Liver (tissue), 9 donors: Measurements from ENCODE around the gene SREBF1. TPM values are rescaled to one million over a fixed set of nuclear protein-coding genes. Genes with fewer than 3 reads are reported as not detected.

ENCODE experiments used
- DNase-seq: peaks from one replicate; pipeline ENCODE4 v3.0.0-alpha.2; 2017; ENCODE audit warnings: low spot score
- H3K27ac ChIP-seq, 2 donors: one replicate each; pipeline ENCODE4 v1.7.0; 2013; ENCODE audit warnings: inconsistent platforms in 2 of 2, low read length in 2 of 2, control low read depth in 1 of 2, low read depth in 1 of 2, mild to moderate bottlenecking in 1 of 2
- H3K27me3 ChIP-seq, 4 donors: one replicate each; pipeline versions ENCODE4 v1.6.1 to v1.7.0; 2013; ENCODE audit warnings: low read length in 3 of 4, inconsistent platforms in 1 of 4, mild to moderate bottlenecking in 1 of 4, moderate library complexity in 1 of 4; ENCODE audit not compliant: control insufficient read depth in 4 of 4, insufficient read depth in 4 of 4
- H3K36me3 ChIP-seq, 4 donors: one replicate each; pipeline versions ENCODE4 v1.6.1 to v1.7.0; 2013; ENCODE audit warnings: low read length in 3 of 4, mild to moderate bottlenecking in 3 of 4, low read depth in 1 of 4, moderate library complexity in 1 of 4; ENCODE audit not compliant: control insufficient read depth in 4 of 4, insufficient read depth in 3 of 4
- H3K4me1 ChIP-seq, 4 donors: one replicate each; pipeline versions ENCODE4 v1.6.1 to v1.7.0; 2013; ENCODE audit warnings: low read length in 3 of 4, mild to moderate bottlenecking in 3 of 4, moderate library complexity in 1 of 4; ENCODE audit not compliant: control insufficient read depth in 4 of 4, insufficient read depth in 4 of 4
- H3K4me3 ChIP-seq, 3 donors: one replicate each; pipeline versions ENCODE4 v1.6.1 to v1.7.0; 2013; ENCODE audit warnings: low read length in 3 of 3, control low read depth in 1 of 3, low read depth in 1 of 3, mild to moderate bottlenecking in 1 of 3
- H3K9ac ChIP-seq, 2 donors: one replicate each; pipeline ENCODE4 v1.7.0; 2013; ENCODE audit warnings: low read length in 2 of 2, mild to moderate bottlenecking in 2 of 2, moderate library complexity in 2 of 2, control low read depth in 1 of 2, low read depth in 1 of 2
- H3K9me3 ChIP-seq, 4 donors: one replicate each; pipeline versions ENCODE4 v1.6.1 to v1.7.0; 2013; ENCODE audit warnings: low read length in 3 of 4; ENCODE audit not compliant: control insufficient read depth in 4 of 4
- EGR1 ChIP-seq, 2 donors: IDR thresholded peaks; 2 replicates each; pipeline ENCODE4 v1.6.1; 2016 to 2018; ENCODE audit warnings: antibody characterized with exemption in 2 of 2, low read depth in 2 of 2
- GABPA ChIP-seq, 2 donors: IDR thresholded peaks in 1 of 2; conservative IDR thresholded peaks in 1 of 2; 2 replicates each; pipeline ENCODE4 v1.6.1; 2016; ENCODE audit warnings: antibody characterized with exemption in 2 of 2, mild to moderate bottlenecking in 1 of 2, moderate library complexity in 1 of 2
- HNF4G ChIP-seq: IDR thresholded peaks from 2 replicates; pipeline ENCODE4 v1.6.1; 2016; ENCODE audit warnings: antibody characterized with exemption
- NR2F2 ChIP-seq: IDR thresholded peaks from 2 replicates; pipeline ENCODE4 v1.6.1; 2016; ENCODE audit warnings: antibody characterized with exemption
- RAD21 ChIP-seq, 2 donors: IDR thresholded peaks; 2 replicates each; pipeline ENCODE4 v1.6.1; 2016; ENCODE audit warnings: antibody characterized with exemption in 2 of 2, mild to moderate bottlenecking in 2 of 2
- RXRA ChIP-seq, 2 donors: IDR thresholded peaks; 2 replicates each; pipeline ENCODE4 v1.6.1; 2017 to 2018; ENCODE audit warnings: antibody characterized with exemption in 2 of 2, mild to moderate bottlenecking in 1 of 2
- TAF1 ChIP-seq: conservative IDR thresholded peaks from 2 replicates; pipeline ENCODE4 v1.6.1; 2016; ENCODE audit warnings: antibody characterized with exemption, mild to moderate bottlenecking
- whole genome bisulfite sequencing: extraction: QIAGEN DNeasy Blood & Tissue Kit; methylation state at CpG from one replicate; pipeline ENCODE4 v1.1.7; 2013; 5-methylcytosine and 5-hydroxymethylcytosine counted together
- polyA plus RNA-seq, 2 donors: library from polyadenylated mRNA; stranded (reverse) in 1 of 2; unstranded in 1 of 2; fragments of 200-250 nt in 1 of 2; fragments of >200 nt in 1 of 2; fragmentation: Nextera tagmentation in 1 of 2; extraction: Ambion mirVana in 1 of 2; gene quantifications; one replicate each; pipeline versions ENCODE4 v1.2.1 to v1.2.3, GENCODE V29; 2013 to 2015
- total RNA-seq, 2 donors: library from RNA; depleted of rRNA; stranded (reverse); fragments of >200 nt; gene quantifications; one replicate each; pipeline ENCODE4 v1.2.3, GENCODE V29; 2014
- TF ChIP-seq, protein P1 (sequence below): fragments of 150-350 bp; IDR thresholded peaks from 2 replicates; pipeline ENCODE4 v1.5.1; 2017; ENCODE audit warnings: improper control_type of control experiment, low read depth, low read length; ENCODE audit not compliant: missing input control
- TF ChIP-seq, protein P2 (sequence below): IDR thresholded peaks from 2 replicates; pipeline ENCODE4 v1.6.1; 2016; ENCODE audit warnings: antibody characterized with exemption
- TF ChIP-seq, protein P3 (sequence below): IDR thresholded peaks from 2 replicates; pipeline ENCODE4 v1.6.1; 2016; ENCODE audit warnings: antibody characterized with exemption, mild to moderate bottlenecking
- TF ChIP-seq, protein P4 (sequence below): IDR thresholded peaks from 2 replicates; pipeline ENCODE4 v1.6.1; 2016; ENCODE audit warnings: antibody characterized with exemption
- TF ChIP-seq, protein P5 (sequence below): IDR thresholded peaks from 2 replicates; pipeline ENCODE4 v1.6.1; 2016; ENCODE audit warnings: antibody characterized with exemption
- donor health status: healthy.
- donor health status: healthy.
- donor health status: healthy.
- donor health status: healthy.
- donor health status: healthy.

Gene SREBF1
- total and polyA plus RNA-seq, 4 donors: 66.8 to 133 (median 101) TPM

DNA sequence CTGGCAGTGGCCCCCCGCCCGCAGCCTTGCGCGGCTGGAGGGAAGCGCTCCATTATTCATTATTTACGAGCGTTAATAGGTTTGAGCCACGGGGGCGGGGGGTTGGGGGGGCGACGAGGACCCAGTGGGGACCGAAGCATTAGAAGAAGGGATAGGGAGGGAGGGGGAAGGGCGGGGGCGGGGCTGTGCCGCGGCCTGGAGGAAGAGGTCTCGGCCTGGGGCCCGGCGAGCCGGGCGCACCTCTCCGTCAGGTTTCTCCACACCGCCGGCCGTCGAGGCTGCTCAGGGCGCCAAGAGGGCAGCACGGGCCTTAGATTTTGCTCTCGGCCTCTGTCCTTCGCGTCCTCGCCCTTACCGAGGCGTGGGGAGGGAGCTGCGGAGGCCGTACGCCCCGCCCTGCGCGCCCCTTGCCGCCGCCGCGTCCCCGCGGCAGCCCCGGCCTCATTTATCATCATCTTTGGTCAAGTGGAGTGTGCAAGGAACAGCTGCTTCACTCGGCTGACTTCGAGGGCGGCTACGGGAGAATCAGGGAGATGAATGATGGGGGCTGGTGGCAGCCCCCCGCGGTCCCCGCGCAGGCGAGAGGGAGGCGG, 54.2 kb downstream of the SREBF1 start (continued):
- TF ChIP-seq, protein P1, sequence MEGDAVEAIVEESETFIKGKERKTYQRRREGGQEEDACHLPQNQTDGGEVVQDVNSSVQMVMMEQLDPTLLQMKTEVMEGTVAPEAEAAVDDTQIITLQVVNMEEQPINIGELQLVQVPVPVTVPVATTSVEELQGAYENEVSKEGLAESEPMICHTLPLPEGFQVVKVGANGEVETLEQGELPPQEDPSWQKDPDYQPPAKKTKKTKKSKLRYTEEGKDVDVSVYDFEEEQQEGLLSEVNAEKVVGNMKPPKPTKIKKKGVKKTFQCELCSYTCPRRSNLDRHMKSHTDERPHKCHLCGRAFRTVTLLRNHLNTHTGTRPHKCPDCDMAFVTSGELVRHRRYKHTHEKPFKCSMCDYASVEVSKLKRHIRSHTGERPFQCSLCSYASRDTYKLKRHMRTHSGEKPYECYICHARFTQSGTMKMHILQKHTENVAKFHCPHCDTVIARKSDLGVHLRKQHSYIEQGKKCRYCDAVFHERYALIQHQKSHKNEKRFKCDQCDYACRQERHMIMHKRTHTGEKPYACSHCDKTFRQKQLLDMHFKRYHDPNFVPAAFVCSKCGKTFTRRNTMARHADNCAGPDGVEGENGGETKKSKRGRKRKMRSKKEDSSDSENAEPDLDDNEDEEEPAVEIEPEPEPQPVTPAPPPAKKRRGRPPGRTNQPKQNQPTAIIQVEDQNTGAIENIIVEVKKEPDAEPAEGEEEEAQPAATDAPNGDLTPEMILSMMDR: no peak

DNA sequence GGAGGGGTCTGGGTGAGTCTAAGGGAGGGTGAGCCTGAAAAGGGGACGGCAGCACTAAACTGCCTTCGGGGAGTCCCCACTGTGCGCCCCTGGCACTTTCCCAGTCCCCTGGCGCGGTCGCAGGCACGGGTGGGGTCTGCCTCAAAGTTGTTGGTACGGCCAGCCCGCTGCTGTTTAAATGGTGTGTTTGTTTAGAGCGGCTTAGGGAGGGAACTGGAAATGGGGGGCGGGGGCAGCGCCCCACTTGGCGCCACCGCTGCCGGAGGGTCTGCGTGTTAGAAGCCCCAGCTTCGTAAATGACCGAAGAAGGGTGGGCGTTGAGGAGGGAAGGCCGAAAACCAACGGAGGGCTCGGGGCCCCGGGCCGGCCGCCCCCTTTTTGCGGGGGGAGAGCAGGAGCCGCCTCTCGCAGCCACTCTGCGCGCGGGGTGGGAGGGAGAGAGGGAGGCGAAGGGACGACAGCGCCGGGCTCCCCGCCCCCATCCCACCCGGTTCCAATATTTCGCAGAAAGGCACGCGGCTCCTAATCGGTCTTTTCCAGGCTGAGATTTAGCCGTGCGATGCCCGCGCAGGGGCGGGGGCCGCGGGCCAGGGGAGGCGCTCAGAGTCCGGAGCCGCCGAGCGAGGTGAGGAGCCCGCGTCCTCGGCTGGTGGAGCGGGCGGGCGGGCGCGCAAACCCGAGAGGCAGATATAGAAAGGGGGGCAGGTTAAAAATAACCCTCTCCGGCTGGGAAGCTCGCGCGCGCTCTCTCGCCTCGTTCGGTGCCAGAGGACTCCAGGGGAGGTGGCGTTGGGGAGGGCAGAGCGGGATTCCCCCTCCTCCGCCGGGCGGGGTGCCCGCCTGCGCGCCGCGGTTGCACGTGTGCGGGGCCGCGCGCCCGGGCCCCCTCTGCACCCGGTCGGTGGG, 54.9 kb downstream of the SREBF1 start:
- Histone ChIP-seq H3K27me3 (no peaks in the 10 kb centered on the region), H3K4me3 (peak overlapping the region in 2 of 3 donors; percentile 13 to 61), H3K9ac (no peak overlapping the region), H3K9me3 (no peaks in the 10 kb centered on the region), H3K36me3 (no peaks in the 10 kb centered on the region), H3K4me1 (peaks cover 23 to 49% (median 32%) of the 10 kb centered on the region in 4 donors), H3K27ac (peak overlapping the region; percentile 58 to 64)
- TF ChIP-seq, protein P2, sequence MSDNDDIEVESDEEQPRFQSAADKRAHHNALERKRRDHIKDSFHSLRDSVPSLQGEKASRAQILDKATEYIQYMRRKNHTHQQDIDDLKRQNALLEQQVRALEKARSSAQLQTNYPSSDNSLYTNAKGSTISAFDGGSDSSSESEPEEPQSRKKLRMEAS: no peak
- no peak for TF ChIP-seq NR2F2
- no peak for TF ChIP-seq RAD21 (IDR thresholded peaks at IDR 0.05)
- TF ChIP-seq, protein P3, sequence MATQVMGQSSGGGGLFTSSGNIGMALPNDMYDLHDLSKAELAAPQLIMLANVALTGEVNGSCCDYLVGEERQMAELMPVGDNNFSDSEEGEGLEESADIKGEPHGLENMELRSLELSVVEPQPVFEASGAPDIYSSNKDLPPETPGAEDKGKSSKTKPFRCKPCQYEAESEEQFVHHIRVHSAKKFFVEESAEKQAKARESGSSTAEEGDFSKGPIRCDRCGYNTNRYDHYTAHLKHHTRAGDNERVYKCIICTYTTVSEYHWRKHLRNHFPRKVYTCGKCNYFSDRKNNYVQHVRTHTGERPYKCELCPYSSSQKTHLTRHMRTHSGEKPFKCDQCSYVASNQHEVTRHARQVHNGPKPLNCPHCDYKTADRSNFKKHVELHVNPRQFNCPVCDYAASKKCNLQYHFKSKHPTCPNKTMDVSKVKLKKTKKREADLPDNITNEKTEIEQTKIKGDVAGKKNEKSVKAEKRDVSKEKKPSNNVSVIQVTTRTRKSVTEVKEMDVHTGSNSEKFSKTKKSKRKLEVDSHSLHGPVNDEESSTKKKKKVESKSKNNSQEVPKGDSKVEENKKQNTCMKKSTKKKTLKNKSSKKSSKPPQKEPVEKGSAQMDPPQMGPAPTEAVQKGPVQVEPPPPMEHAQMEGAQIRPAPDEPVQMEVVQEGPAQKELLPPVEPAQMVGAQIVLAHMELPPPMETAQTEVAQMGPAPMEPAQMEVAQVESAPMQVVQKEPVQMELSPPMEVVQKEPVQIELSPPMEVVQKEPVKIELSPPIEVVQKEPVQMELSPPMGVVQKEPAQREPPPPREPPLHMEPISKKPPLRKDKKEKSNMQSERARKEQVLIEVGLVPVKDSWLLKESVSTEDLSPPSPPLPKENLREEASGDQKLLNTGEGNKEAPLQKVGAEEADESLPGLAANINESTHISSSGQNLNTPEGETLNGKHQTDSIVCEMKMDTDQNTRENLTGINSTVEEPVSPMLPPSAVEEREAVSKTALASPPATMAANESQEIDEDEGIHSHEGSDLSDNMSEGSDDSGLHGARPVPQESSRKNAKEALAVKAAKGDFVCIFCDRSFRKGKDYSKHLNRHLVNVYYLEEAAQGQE: no peak
- TF ChIP-seq RXRA (IDR thresholded peaks at IDR 0.05): no peak
- TF ChIP-seq, protein P1: no peak
- no peak for TF ChIP-seq GABPA (IDR thresholded peaks at IDR 0.05 in 1 of 2, conservative IDR thresholded peaks at IDR 0.05 in 1 of 2)
- no peak for TF ChIP-seq EGR1 (IDR thresholded peaks at IDR 0.05; ENCODE audit: low read depth in 2 of 2)
- TF ChIP-seq, protein P4, sequence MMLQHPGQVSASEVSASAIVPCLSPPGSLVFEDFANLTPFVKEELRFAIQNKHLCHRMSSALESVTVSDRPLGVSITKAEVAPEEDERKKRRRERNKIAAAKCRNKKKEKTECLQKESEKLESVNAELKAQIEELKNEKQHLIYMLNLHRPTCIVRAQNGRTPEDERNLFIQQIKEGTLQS: no peak
- TF ChIP-seq, protein P5, sequence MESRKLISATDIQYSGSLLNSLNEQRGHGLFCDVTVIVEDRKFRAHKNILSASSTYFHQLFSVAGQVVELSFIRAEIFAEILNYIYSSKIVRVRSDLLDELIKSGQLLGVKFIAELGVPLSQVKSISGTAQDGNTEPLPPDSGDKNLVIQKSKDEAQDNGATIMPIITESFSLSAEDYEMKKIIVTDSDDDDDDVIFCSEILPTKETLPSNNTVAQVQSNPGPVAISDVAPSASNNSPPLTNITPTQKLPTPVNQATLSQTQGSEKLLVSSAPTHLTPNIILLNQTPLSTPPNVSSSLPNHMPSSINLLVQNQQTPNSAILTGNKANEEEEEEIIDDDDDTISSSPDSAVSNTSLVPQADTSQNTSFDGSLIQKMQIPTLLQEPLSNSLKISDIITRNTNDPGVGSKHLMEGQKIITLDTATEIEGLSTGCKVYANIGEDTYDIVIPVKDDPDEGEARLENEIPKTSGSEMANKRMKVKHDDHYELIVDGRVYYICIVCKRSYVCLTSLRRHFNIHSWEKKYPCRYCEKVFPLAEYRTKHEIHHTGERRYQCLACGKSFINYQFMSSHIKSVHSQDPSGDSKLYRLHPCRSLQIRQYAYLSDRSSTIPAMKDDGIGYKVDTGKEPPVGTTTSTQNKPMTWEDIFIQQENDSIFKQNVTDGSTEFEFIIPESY: no peak
- TF ChIP-seq HNF4G: no peak
- no peak for TF ChIP-seq TAF1
- no peak for DNase-seq
- 14% methylated on average over 88 of the region's 88 CpGs for WGBS
